GM12878 (cell line): Measurements from ENCODE around the gene RIPPLY2. TPM values are rescaled to one million over a fixed set of nuclear protein-coding genes. Genes with fewer than 3 reads are reported as not detected.

ENCODE experiments used
- ATAC-seq: fragments of 200-7000 bp; cut with Tn5 transposase; 3 replicates; pipeline ENCODE4 v1.9.1; 2020; ENCODE audit warnings: mild to moderate bottlenecking, moderate library complexity
- BruUV-seq: library from RNA; stranded (reverse); fragments of 400-500 nt; replicated peaks from 2 replicates; lab custom pipeline; 2021; lab: Mats Ljungman, UMichigan
- CTCF ChIA-PET: fragments of 300-600 bp; sonication (Branson Sonifier 250); formaldehyde crosslinking; extraction: SDS; loops from one replicate; lab custom pipeline; 2021; ENCODE audit warnings: inconsistent platforms; lab: Yijun Ruan, JAX
- POLR2A ChIA-PET: fragments of 350-600 bp; formaldehyde crosslinking; extraction: SDS; loops from one replicate; lab custom pipeline; 2021; ENCODE audit warnings: inconsistent platforms; lab: Charles Lee
- RAD21 ChIA-PET: fragments of 300-600 bp; sonication (Branson Sonifier 250); formaldehyde crosslinking; loops from one replicate; lab custom pipeline; 2023; ENCODE audit warnings: antibody characterized with exemption; ENCODE audit not compliant: unreplicated experiment; lab: Charles Lee
- SMC1A ChIA-PET: fragments of 300-600 bp; sonication (Branson Sonifier 250); formaldehyde crosslinking; loops from one replicate; lab custom pipeline; 2023; ENCODE audit not compliant: unreplicated experiment, uncharacterized antibody; lab: Charles Lee
- DNase-seq: peaks from one replicate; pipeline ENCODE4 v3.0.0-alpha.2; 2011; ENCODE audit warnings: low read depth, low spot score
- FAIRE-seq: peaks from 3 replicates; lab custom pipeline; 2011; peaks lifted over from hg19 to GRCh38; lab: Jason Lieb, UNC
- H2AFZ ChIP-seq: 2 replicates; pipeline ENCODE4 v1.6.0; 2011; ENCODE audit warnings: low read depth, low read length, control low read depth; ENCODE audit not compliant: control insufficient read depth
- H3K27ac ChIP-seq: 2 replicates; pipeline ENCODE4 v1.5.1; 2011; ENCODE audit warnings: control low read depth; ENCODE audit not compliant: control insufficient read depth, insufficient read depth
- H3K27me3 ChIP-seq, 2 experiments: replicated peaks in 1 of 2; 2 replicates each; pipeline versions ENCODE4 v1.6.0 to v1.6.1; 2011; ENCODE audit warnings: low read length in 1 of 2; ENCODE audit not compliant: control insufficient read depth in 2 of 2, insufficient read depth in 2 of 2
- H3K36me3 ChIP-seq, 2 experiments: 2 replicates each; pipeline ENCODE4 v1.5.1; 2011; ENCODE audit warnings: low read length in 1 of 2; ENCODE audit not compliant: control insufficient read depth in 2 of 2, insufficient read depth in 2 of 2
- H3K4me1 ChIP-seq: 2 replicates; pipeline ENCODE4 v1.6.1; 2011; ENCODE audit warnings: mild to moderate bottlenecking, low read length, moderate library complexity, mixed read lengths; ENCODE audit not compliant: control insufficient read depth, insufficient read depth
- H3K4me2 ChIP-seq: 2 replicates; pipeline ENCODE4 v1.6.0; 2011; ENCODE audit warnings: control low read depth; ENCODE audit not compliant: control insufficient read depth, insufficient read depth
- H3K4me3 ChIP-seq: fragments of 200-600 bp; sonication (generic); 2 replicates; pipeline ENCODE4 v1.5.1; 2016
- H3K79me2 ChIP-seq: 2 replicates; pipeline ENCODE4 v1.6.0; 2011; ENCODE audit warnings: low read length; ENCODE audit not compliant: control insufficient read depth, insufficient read depth
- H3K9ac ChIP-seq: 2 replicates; pipeline ENCODE4 v1.8.0; 2011; ENCODE audit warnings: low read length, control low read depth, mixed read lengths; ENCODE audit not compliant: control insufficient read depth, insufficient read depth
- H3K9me3 ChIP-seq: replicated peaks from 3 replicates; pipeline ENCODE4 v1.5.1; 2011; ENCODE audit warnings: mild to moderate bottlenecking, low read length; ENCODE audit not compliant: control insufficient read depth, insufficient read depth
- H4K20me1 ChIP-seq: 2 replicates; pipeline ENCODE4 v1.6.0; 2011; ENCODE audit not compliant: control insufficient read depth, insufficient read depth
- MTA2 ChIP-seq: fragments of 450-650 bp; IDR thresholded peaks from 2 replicates; pipeline ENCODE4 v1.6.1; 2016; ENCODE audit warnings: low read depth, mild to moderate bottlenecking, moderate library complexity
- MXI1 ChIP-seq: fragments of 150-350 bp; IDR thresholded peaks from 2 replicates; pipeline ENCODE4 v1.6.1; 2011; ENCODE audit warnings: low read depth, mild to moderate bottlenecking, inconsistent platforms, low read length, improper control_type of control experiment
- NR2C2 ChIP-seq: IDR thresholded peaks from 2 replicates; pipeline ENCODE4 v1.6.1; 2011; ENCODE audit warnings: borderline replicate concordance, low read depth; ENCODE audit not compliant: control insufficient read depth, insufficient read length
- PAX5 ChIP-seq: IDR thresholded peaks from 2 replicates; pipeline ENCODE4 v1.6.1; 2011; ENCODE audit warnings: low read depth, low read length, borderline replicate concordance
- PAX8 ChIP-seq: fragments of 450-650 bp; IDR thresholded peaks from 2 replicates; pipeline ENCODE4 v1.6.1; 2017; ENCODE audit warnings: mild to moderate bottlenecking, moderate library complexity
- POU2F2 ChIP-seq: IDR thresholded peaks from 3 replicates; pipeline ENCODE4 v1.6.1; 2011; ENCODE audit warnings: low read depth, mild to moderate bottlenecking, low read length, borderline replicate concordance
- RAD21 ChIP-seq: IDR thresholded peaks from 2 replicates; pipeline ENCODE4 v1.6.1; 2011; ENCODE audit warnings: mild to moderate bottlenecking, low read depth, low read length, moderate library complexity; ENCODE audit not compliant: insufficient read depth
- SIN3A ChIP-seq: IDR thresholded peaks from 2 replicates; pipeline ENCODE4 v1.6.1; 2012; ENCODE audit warnings: low read depth, low read length, improper control_type of control experiment
- SMAD1 ChIP-seq: fragments of 450-650 bp; IDR thresholded peaks from 2 replicates; pipeline ENCODE4 v1.6.1; 2018; ENCODE audit warnings: mild to moderate bottlenecking, low read depth; ENCODE audit not compliant: partially characterized antibody
- SMARCA5 ChIP-seq: fragments of 450-650 bp; IDR thresholded peaks from 2 replicates; pipeline ENCODE4 v1.6.1; 2017; ENCODE audit warnings: mild to moderate bottlenecking
- SMC3 ChIP-seq: IDR thresholded peaks from 2 replicates; pipeline ENCODE4 v1.6.1; 2011; ENCODE audit warnings: low read length, improper control_type of control experiment, borderline replicate concordance
- YY1 ChIP-seq: IDR thresholded peaks from 2 replicates; pipeline ENCODE4 v1.6.1; 2011; ENCODE audit warnings: low read depth, mild to moderate bottlenecking, low read length
- WGBS: methylation state at CpG from one replicate; pipeline ENCODE4 v1.1.6; 2016; ENCODE audit warnings: low lambda C conversion rate; ENCODE audit not compliant: insufficient replicate concordance, insufficient coverage; ENCODE audit errors: missing lambda C conversion rate; 5-methylcytosine and 5-hydroxymethylcytosine counted together
- in situ Hi-C: fragments of 300-500 bp; cut with MboI; formaldehyde crosslinking; loops from 9 replicates; pipeline ENCODE4 v1.14.3; 2018; ENCODE audit warnings: mixed read lengths
- intact Hi-C: fragments of 100-400 bp; cut with micrococcal nuclease; formaldehyde crosslinking; loops from one replicate; pipeline ENCODE4 v1.14.2; 2022; ENCODE audit not compliant: unreplicated experiment
- polyA plus RNA-seq, 11 experiments: library from polyadenylated mRNA; depleted of rRNA in 4 of 11; unstranded in 6 of 11; stranded (reverse) in 5 of 11; fragments of >200 nt; fragmentation: Nextera tagmentation in 4 of 11; fragmentation: Illumina TruSeq in 1 of 11; extraction: Ambion mirVana in 4 of 11; extraction: Trizol in 1 of 11; gene quantifications; 1 replicate in 1 of 11; 2 replicates in 10 of 11; pipeline versions ENCODE4 v1.2.1 to v1.2.3, GENCODE V29; 2011 to 2016; ENCODE audit warnings: inconsistent platforms in 2 of 11, missing spikeins in 2 of 11, low read depth in 1 of 11
- total RNA-seq, 4 experiments: library from RNA; depleted of rRNA in 3 of 4; stranded (reverse); fragments of >200 nt in 3 of 4; fragmentation: Illumina TruSeq in 1 of 4; extraction: Trizol in 1 of 4; gene quantifications; 2 replicates each; pipeline versions ENCODE4 v1.2.1 to v1.2.3, GENCODE V29; 2013 to 2021
- TF ChIP-seq, protein P1 (sequence below): fragments of 450-650 bp; formaldehyde crosslinking; IDR thresholded peaks from 2 replicates; pipeline ENCODE4 v1.4.0; 2022; ENCODE audit warnings: mild to moderate bottlenecking, moderate library complexity
- TF ChIP-seq, protein P2 (sequence below), 3 experiments: IDR thresholded peaks in 2 of 3; conservative IDR thresholded peaks in 1 of 3; 2 replicates each; pipeline ENCODE4 v1.5.1; 2011; ENCODE audit warnings: low read depth in 3 of 3, low read length in 3 of 3, mild to moderate bottlenecking in 3 of 3, control low read depth in 2 of 3, moderate library complexity in 2 of 3, inconsistent platforms in 1 of 3, mixed read lengths in 1 of 3; ENCODE audit not compliant: control insufficient read depth in 2 of 3, insufficient read depth in 1 of 3; ENCODE audit errors: extremely low read depth in 1 of 3

The RIPPLY2 gene
- total and polyA plus RNA-seq, 10 of the 15 experiments (the other 5 are each of a cell fraction or from before 2014, with no cell fraction given), result 0.09 to 0.51 (median 0.17) TPM; not detected in 7

DNA sequence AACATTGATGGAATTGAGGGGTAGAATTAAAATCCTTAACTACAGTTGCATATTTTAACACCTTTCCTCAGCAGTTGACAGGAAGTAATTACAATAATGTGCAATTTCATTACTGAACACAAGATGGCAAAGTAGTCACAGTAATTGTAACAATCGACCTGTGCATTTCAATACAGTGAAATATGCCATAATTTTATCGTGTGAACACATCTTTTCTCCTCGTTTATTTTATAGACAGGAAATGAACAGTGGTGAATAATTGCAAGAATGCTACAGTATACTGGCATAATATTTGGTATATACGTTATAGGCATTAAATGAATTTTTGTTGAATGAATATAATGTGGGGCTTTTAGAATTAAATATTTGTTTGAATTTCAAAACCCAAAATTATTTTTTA is 31.4 kb downstream of the RIPPLY2 start:
- FAIRE-seq, result peak; percentile 86
- H4K20me1 ChIP-seq, result no peaks in the 10 kb centered on the region
- H3K79me2 ChIP-seq, result peaks cover 2% of the 10 kb centered on the region
- no TSS peak for BruUV-seq
- POLR2A ChIA-PET, result no interaction called here
- SMC1A ChIA-PET, result interaction anchor here (0.8 to 3.0 kb wide), 6 partner anchors 8 to 343 kb away, joined by 3 to 23 read pairs (median 4); partner anchors contain the start of gene CEP162
- peak; percentile 88 for ATAC-seq
- H3K9me3 ChIP-seq, result peaks cover 2% of the 10 kb centered on the region; the same call in 1 of the 3 replicates
- H3K27ac ChIP-seq, result no peak overlapping the region
- no peaks in the 10 kb centered on the region for H3K36me3 ChIP-seq
- in situ Hi-C loops (no loop called here), intact Hi-C loops (loop anchor here (1.0 to 10.0 kb wide), 4 partner anchors 336 to 1440 kb away; no protein-coding TSS in a partner anchor)
- 13% methylated on average over 4 of the region's 4 CpGs for WGBS
- H2AFZ ChIP-seq, result no peak overlapping the region
- CTCF ChIA-PET, result interaction anchor here (0.7 to 7.6 kb wide), 12 partner anchors 11 to 1439 kb away, joined by 3 to 153 read pairs (median 3); partner anchors contain the start of gene CEP162
- H3K4me3 ChIP-seq, result no peak overlapping the region
- H3K9ac ChIP-seq, result no peak overlapping the region
- no peaks in the 10 kb centered on the region for H3K27me3 ChIP-seq
- DNase-seq, result peak; percentile 37
- no peaks in the 10 kb centered on the region for H3K4me1 ChIP-seq
- no peak for TF ChIP-seq NR2C2
- TF ChIP-seq SIN3A, result no peak
- TF ChIP-seq MXI1, result no peak
- no peak for TF ChIP-seq MTA2
- TF ChIP-seq YY1, result no peak
- peak; percentile 67; the same call in 1 of the 3 replicates for TF ChIP-seq POU2F2
- TF ChIP-seq RAD21, result peak; percentile 91
- no peak for TF ChIP-seq PAX8
- TF ChIP-seq, protein P1, sequence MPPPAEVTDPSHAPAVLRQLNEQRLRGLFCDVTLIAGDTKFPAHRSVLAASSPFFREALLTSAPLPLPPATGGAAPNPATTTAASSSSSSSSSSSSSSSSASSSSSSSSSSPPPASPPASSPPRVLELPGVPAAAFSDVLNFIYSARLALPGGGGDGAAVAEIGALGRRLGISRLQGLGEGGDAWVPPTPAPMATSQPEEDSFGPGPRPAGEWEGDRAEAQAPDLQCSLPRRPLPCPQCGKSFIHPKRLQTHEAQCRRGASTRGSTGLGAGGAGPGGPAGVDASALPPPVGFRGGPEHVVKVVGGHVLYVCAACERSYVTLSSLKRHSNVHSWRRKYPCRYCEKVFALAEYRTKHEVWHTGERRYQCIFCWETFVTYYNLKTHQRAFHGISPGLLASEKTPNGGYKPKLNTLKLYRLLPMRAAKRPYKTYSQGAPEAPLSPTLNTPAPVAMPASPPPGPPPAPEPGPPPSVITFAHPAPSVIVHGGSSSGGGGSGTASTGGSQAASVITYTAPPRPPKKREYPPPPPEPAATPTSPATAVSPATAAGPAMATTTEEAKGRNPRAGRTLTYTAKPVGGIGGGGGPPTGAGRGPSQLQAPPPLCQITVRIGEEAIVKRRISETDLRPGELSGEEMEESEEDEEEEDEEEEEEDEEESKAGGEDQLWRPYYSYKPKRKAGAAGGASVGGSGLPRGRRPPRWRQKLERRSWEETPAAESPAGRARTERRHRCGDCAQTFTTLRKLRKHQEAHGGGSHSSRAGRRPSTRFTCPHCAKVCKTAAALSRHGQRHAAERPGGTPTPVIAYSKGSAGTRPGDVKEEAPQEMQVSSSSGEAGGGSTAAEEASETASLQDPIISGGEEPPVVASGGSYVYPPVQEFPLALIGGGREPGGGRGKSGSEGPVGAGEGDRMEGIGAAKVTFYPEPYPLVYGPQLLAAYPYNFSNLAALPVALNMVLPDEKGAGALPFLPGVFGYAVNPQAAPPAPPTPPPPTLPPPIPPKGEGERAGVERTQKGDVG, result no peak
- peak; percentile 89 for TF ChIP-seq SMC3
- TF ChIP-seq SMAD1, result no peak
- TF ChIP-seq SMARCA5, result peak; percentile 84
- TF ChIP-seq PAX5, result no peak
- TF ChIP-seq, protein P2, sequence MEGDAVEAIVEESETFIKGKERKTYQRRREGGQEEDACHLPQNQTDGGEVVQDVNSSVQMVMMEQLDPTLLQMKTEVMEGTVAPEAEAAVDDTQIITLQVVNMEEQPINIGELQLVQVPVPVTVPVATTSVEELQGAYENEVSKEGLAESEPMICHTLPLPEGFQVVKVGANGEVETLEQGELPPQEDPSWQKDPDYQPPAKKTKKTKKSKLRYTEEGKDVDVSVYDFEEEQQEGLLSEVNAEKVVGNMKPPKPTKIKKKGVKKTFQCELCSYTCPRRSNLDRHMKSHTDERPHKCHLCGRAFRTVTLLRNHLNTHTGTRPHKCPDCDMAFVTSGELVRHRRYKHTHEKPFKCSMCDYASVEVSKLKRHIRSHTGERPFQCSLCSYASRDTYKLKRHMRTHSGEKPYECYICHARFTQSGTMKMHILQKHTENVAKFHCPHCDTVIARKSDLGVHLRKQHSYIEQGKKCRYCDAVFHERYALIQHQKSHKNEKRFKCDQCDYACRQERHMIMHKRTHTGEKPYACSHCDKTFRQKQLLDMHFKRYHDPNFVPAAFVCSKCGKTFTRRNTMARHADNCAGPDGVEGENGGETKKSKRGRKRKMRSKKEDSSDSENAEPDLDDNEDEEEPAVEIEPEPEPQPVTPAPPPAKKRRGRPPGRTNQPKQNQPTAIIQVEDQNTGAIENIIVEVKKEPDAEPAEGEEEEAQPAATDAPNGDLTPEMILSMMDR (IDR thresholded peaks at IDR 0.05 in 2 of 3, conservative IDR thresholded peaks at IDR 0.05 in 1 of 3; ENCODE audit: control insufficient read depth in 2 of 3, extremely low read depth in 1 of 3, insufficient read depth in 1 of 3, low read depth in 3 of 3, low read length in 3 of 3), result peak; percentile 42 to 85 (median 69); a peak in 5 of 6 replicates
- TF ChIP-seq, all 136 proteins: peak for 5
- RAD21 ChIA-PET, result interaction anchor here (0.7 to 3.9 kb wide), 7 partner anchors 92 to 538 kb away, joined by 3 to 22 read pairs (median 3); partner anchors contain the start of gene CEP162
- H3K4me2 ChIP-seq, result no peak overlapping the region
